Stimulated activated CD8-positive, alpha-beta memory T cell treated with anti-CD3 and anti-CD28 coated beads, Interleukin-2, amount 100 ng/mL, for 48 hours (primary cell): ENCODE results near the gene QSOX2.

ENCODE experiments used
- DNase-seq, 2 donors: peaks; one replicate each; pipeline ENCODE4 v3.0.0-alpha.2; 2020; ENCODE audit warnings: low read depth in 2 of 2

Gene QSOX2

DNA sequence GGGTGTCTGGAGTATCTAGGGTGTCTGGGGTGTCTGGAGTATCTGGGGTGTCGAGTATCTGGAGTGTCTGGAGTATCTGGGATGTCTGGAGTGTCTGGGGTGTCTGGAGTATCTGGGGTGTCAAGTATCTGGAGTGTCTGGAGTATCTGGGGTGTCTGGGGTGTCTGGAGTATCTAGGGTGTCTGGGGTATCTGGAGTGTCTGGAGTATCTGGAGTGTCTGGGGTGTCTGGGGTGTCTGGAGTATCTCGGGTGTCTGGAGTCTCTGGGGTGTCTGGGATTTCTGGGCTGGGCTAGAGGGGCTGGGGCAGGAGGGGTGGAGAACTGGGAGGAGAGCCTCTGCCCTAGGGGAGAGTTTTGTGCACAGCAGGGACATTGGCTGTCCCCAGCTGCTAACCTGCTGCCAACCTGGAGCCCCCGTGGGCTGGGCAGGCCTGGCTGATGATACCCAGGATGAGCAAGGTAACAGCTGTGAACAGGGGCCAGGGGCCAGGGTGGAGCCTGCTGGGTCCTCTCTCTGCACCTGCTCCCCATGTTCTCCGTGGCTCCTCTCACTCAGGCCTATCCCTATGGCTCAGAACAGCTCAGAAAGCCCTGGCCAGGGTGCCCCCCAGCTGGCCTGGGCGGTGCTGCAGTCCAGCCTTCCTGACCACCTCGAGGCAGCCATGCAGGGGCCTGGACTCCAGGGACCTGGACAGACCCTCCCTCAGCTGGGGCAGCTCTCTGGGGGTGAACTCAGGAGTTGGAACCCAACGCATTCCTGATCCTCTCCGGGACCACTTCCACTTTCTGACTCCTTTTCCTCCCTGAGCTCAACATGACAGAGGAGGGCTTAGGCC lies 70.6 kb downstream of the QSOX2 start:
- DNase-seq: no peak

- DNase-seq: no peak
Observed at GRCh38 chr9:136173648-136174290, 71.8 kb downstream of the QSOX2 start.

- DNase-seq: no peak
Observed at GRCh38 chr9:136172412-136173079, 73.1 kb downstream of the QSOX2 start.

DNA sequence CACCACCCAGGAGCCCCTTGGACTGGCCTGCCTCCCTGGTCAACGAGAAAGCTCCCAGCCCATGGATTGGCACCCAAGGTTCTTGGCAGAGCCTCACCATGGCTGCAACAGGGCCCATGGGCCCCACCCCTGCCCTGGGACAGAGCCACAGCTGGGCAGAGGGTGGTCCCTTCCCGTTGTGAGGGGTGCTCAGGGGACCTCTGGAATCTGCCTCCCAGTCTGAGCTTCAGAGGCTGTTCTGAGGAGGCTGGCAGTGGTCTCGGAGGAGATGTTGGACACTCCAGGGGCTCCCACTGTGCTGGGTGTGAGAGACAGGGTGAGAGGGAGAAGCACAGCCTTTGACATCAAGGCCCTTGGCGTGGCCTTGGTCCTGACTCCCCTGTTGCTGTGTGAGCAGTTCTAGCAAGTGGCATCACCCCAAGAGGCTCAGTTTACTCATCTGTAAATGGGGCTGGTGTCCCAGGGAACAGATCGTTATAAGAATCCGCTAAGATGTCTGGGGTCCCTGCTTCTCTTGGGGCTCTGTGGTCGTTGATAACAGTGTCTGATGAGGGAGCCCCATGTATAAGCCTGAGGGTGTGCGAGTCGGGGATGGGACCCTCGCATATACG lies 73.7 kb downstream of the QSOX2 start:
- no peak for DNase-seq

DNA sequence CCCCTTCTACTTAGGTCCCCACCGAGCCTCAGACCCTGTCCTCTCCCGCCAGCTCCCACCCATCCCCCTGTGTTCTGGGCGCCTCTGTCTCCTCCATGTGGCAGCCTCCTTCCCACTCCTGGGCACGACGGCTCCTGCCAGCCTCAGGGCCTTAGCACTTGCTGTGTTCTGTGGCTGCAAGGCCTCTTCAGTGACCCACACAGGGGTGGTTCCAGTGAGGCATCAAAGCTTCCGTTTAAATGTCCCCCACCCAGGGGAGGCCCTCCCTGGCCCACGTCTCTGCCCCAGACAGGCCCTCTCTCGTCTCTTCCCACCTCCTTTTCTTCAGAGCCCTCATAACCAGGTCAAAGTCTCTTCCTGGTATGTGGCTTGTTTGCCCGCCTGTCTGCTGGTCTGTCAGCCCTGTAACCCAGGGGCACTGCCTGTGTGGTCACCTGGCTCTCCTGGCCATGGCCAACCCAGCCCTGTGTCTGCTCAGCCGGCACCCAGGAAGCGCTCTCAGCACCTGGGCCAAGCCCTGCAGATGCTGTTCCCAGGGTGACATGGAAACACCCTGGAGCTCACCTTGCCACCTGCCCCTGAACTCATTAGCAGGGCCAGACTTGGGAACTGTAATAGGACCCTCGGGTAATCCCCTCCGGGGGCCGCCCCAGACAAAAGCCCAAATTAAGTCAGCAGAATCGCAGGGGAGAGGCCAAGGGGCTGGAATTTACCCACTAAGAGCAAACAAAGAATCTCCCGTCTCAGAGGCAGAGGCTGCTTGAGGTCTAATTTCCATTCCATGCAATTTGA lies 74.4 kb downstream of the QSOX2 start:
- DNase-seq: no peak

DNA sequence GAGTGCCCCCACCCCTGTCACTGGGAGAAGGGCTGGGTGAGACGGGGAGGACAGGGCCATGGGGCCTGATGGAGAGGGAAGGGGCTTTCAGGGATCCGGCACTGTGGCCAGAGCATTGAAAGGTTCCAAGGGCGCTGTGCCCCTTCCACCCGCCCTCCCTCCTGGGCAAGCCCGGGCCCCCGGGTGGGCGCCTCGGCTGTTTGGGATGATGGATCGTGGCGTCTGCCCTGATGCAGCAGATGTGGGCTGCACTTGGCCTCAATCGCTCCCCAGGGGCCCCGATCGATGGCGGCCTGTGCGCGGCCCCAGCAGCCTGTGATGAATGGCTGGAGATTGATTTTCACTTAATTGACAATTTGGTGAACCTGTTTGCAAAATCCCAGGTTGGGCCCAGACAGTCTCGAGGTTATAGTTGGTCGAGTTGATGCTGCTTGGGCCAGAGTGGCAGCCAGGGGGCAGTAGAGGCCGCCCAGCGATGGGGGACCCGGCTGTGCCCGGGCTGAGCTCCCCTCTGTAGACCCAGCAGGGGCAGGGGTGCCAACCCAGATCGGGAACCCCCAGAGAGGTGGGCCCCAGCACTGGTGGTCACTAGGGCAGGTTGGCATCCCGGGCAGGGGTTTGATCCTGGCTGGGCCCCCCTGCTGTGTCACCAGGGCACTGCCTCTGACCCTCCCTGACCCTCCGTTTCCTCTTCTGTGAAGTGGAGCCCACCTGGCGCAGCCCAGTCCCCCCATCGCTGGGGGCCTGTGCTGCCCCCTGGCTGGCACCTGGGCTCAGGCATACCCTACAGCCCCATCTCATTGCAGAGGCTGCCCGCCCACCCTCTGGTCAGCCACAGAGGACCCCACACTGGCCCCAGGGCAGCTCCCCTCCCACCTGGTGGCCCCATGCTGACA lies 75.4 kb downstream of the QSOX2 start:
- DNase-seq: peak; percentile 40 to 46

- DNase-seq: no peak
Observed at GRCh38 chr9:136169495-136169894, 76.1 kb downstream of the QSOX2 start.

GRCh38 chr9:136163248-136163850 lies 82.3 kb downstream of the QSOX2 start:
- DNase-seq: no peak

GRCh38 chr9:136160995-136161610 lies 84.5 kb downstream of the QSOX2 start:
- DNase-seq: no peak

GRCh38 chr9:136160381-136160841 lies 85.2 kb downstream of the QSOX2 start:
- no peak for DNase-seq

DNA sequence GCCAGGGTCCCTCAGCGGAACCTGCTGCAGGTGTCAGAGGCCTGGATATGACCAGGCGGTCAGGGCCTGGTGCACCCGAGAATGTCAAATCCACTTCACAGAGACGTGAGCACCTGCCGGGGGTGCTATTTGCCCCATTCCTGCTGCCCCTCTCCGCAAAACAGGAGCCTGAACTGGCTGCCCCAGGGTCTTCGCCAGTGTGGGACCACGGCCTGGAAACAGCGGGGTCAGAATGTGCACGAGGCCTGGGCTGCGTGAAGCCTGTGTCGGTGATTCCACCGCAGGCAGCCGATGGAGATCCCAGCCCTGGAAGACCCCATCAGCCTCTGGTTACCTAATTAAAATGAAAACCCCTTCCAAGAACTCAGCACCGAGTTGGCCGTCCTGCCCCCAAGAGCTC lies 85.8 kb downstream of the QSOX2 start:
- no peak for DNase-seq

DNA sequence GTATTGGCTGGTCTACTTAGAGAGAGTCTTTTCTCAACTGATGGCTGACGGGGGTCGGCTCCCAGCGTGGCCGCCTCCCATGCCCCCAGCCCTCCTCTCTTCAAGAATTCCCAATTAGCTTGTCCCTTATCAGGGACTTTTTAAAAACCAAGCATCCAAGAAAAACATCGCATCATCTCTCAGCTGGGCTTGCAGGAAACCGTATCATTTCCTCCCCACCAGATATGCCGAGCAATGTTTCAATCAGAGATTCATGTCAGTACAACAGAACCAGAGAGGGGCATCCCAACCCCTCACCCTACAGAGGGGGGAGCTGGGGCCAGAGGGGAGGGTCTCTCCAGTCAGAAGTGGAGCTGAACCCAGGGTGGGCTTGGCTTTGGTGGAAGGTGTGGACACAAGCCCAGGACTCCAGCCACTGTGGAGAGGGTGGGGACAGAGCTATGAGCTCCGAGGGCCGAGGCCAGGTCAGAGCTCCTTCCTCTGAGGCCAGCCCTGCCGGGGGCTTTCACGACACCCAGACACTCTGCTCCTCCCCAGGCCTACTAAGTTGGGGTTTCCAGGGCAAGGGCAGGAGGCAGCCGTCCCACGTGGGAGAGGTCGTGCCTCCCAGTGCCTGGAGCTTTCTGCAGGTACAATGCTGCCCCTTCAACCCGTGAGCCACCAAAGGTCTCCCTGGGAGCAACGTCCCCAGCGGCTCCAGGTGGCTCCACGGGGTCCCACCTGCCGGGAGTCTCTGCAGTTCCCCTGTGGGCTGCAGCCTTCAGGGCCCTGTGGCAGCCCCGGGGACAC lies 87.9 kb downstream of the QSOX2 start:
- no peak for DNase-seq
